K562 (cell line): ENCODE results near the gene PLA2G4F. TPM values are rescaled to one million over a fixed set of nuclear protein-coding genes. Genes with fewer than 3 reads are reported as not detected.

Source experiments
- MXI1 ChIP-seq: IDR thresholded peaks from 2 replicates; pipeline ENCODE4 v1.6.1; 2011; ENCODE audit warnings: low read depth, mild to moderate bottlenecking, improper control_type of control experiment, low read length
- SLC30A9 ChIP-seq: fragments of 250-450 bp; sonication (Bioruptor Pico); IDR thresholded peaks from 2 replicates; pipeline ENCODE4 v1.8.0; 2022; ENCODE audit warnings: mild to moderate bottlenecking, moderate library complexity
- TAF9B ChIP-seq: fragments of 450-650 bp; IDR thresholded peaks from 2 replicates; pipeline ENCODE4 v1.6.1; 2018; ENCODE audit warnings: mild to moderate bottlenecking; ENCODE audit not compliant: partially characterized antibody
- ZC3H11A ChIP-seq: IDR thresholded peaks from 2 replicates; pipeline ENCODE4 v1.6.1; 2012; ENCODE audit warnings: low read depth, low read length, improper control_type of control experiment
- polyA plus RNA-seq, 8 experiments: library from polyadenylated mRNA; depleted of rRNA in 4 of 8; stranded (reverse) in 5 of 8; unstranded in 3 of 8; fragments of >200 nt; fragmentation: Nextera tagmentation in 2 of 8; fragmentation: Illumina TruSeq in 1 of 8; extraction: Ambion mirVana in 2 of 8; extraction: Trizol in 1 of 8; gene quantifications; 2 replicates each; pipeline versions ENCODE4 v1.2.1 to v1.2.3, GENCODE V29; 2011 to 2014; ENCODE audit warnings: inconsistent platforms in 1 of 8, missing spikeins in 1 of 8
- total RNA-seq, 7 experiments: library from RNA; depleted of rRNA in 6 of 7; stranded (reverse); fragments of >200 nt in 6 of 7; fragmentation: Illumina TruSeq in 2 of 7; extraction: Trizol in 2 of 7; gene quantifications; 2 replicates each; pipeline versions ENCODE4 v1.2.1 to v1.2.3, GENCODE V29; 2011 to 2021; ENCODE audit warnings: low replicate concordance in 1 of 7
- TF ChIP-seq, protein P1 (sequence below): fragments of 200-400 bp; formaldehyde crosslinking; IDR thresholded peaks from 2 replicates; pipeline ENCODE4 v1.6.1; 2017; ENCODE audit warnings: mild to moderate bottlenecking, low read depth, low read length, moderate library complexity
- TF ChIP-seq, protein P2 (sequence below): sonication (generic); formaldehyde crosslinking; IDR thresholded peaks from 2 replicates; pipeline ENCODE4 v1.8.0; 2022; ENCODE audit warnings: mild to moderate bottlenecking, low read depth, missing genetic modification reagents

Gene PLA2G4F
- total and polyA plus RNA-seq, 9 of the 15 experiments (the other 6 are each of a cell fraction or from before 2014, with no cell fraction given): 0.02 TPM; not detected in 8

DNA sequence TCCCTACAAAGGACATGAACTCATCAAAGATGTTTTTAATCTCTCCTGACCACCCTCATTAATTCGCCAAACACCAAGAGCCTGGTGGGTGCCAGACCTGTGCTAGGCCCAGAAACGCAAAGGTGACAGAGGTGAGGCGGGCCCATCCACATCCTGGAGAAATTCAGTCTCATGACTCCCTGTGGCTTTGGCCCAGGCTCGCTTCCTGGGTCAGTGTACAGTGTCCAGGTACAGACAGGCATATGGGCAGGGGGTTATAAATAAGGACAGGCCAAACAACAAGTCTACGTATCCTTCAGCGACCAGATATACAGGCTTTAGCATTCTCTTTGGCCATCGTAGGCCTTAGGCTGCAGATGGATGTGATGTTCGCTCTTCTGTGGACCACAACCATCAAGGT, 945 bp upstream of the PLA2G4F start (continued):
- TF ChIP-seq, protein P1, sequence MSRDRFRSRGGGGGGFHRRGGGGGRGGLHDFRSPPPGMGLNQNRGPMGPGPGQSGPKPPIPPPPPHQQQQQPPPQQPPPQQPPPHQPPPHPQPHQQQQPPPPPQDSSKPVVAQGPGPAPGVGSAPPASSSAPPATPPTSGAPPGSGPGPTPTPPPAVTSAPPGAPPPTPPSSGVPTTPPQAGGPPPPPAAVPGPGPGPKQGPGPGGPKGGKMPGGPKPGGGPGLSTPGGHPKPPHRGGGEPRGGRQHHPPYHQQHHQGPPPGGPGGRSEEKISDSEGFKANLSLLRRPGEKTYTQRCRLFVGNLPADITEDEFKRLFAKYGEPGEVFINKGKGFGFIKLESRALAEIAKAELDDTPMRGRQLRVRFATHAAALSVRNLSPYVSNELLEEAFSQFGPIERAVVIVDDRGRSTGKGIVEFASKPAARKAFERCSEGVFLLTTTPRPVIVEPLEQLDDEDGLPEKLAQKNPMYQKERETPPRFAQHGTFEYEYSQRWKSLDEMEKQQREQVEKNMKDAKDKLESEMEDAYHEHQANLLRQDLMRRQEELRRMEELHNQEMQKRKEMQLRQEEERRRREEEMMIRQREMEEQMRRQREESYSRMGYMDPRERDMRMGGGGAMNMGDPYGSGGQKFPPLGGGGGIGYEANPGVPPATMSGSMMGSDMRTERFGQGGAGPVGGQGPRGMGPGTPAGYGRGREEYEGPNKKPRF: no peak
- no peak for TF ChIP-seq ZC3H11A
- TF ChIP-seq MXI1: no peak
- no peak for TF ChIP-seq TAF9B
- TF ChIP-seq, protein P2, sequence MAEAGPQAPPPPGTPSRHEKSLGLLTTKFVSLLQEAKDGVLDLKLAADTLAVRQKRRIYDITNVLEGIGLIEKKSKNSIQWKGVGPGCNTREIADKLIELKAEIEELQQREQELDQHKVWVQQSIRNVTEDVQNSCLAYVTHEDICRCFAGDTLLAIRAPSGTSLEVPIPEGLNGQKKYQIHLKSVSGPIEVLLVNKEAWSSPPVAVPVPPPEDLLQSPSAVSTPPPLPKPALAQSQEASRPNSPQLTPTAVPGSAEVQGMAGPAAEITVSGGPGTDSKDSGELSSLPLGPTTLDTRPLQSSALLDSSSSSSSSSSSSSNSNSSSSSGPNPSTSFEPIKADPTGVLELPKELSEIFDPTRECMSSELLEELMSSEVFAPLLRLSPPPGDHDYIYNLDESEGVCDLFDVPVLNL (CRISPR knock-in tag): no peak
- TF ChIP-seq SLC30A9 (CRISPR knock-in tag): no peak
